Sigmoid colon (tissue), 4 donors: ENCODE data around the gene SLX4IP.

Experiments used
- CTCF ChIP-seq, 4 experiments: fragments of 450-650 bp in 3 of 4; fragments of 200-600 bp in 1 of 4; IDR thresholded peaks; one replicate each; pipeline ENCODE4 v1.5.1; 2016 to 2019; ENCODE audit warnings: antibody characterized with exemption in 4 of 4, mild to moderate bottlenecking in 3 of 4, moderate library complexity in 2 of 4
- EP300 ChIP-seq, 4 donors: sonication (generic); formaldehyde crosslinking; IDR thresholded peaks; one replicate each; pipeline ENCODE4 v1.6.1; 2017; ENCODE audit warnings: antibody characterized with exemption in 4 of 4
- POLR2A ChIP-seq, 2 donors: fragments of 450-650 bp; IDR thresholded peaks; one replicate each; pipeline ENCODE4 v1.6.1; 2016; ENCODE audit warnings: antibody characterized with exemption in 2 of 2, mild to moderate bottlenecking in 2 of 2, moderate library complexity in 2 of 2
- POLR2AphosphoS5 ChIP-seq, 4 donors: sonication (generic); formaldehyde crosslinking; IDR thresholded peaks; one replicate each; pipeline ENCODE4 v1.6.1; 2017; ENCODE audit warnings: antibody characterized with exemption in 4 of 4

GRCh38 chr20:10595985-10596384, 160.9 kb downstream of the SLX4IP start:
- TF ChIP-seq POLR2A (IDR thresholded peaks at IDR 0.05) (no peak), CTCF (IDR thresholded peaks at IDR 0.05) (no peak), EP300 (IDR thresholded peaks at IDR 0.05) (no peak), POLR2AphosphoS5 (IDR thresholded peaks at IDR 0.05) (no peak)
